Measurements from ENCODE around the gene GXYLT2. TPM values are rescaled to one million over a fixed set of nuclear protein-coding genes. Genes with fewer than 3 reads are reported as not detected.

GXYLT2 gene
- total and polyA plus RNA-seq, 4 experiments from 2014 or later: not detected

- no peaks in the 10 kb centered on the region for H3K9me3 Mint-ChIP-seq
- H3K36me3 ChIP-seq (ENCODE audit: insufficient read depth, low read length): no peaks in the 10 kb centered on the region
- H3K27ac ChIP-seq (ENCODE audit: low read depth, low read length): no peak overlapping the region
- intact Hi-C loops (cut with micrococcal nuclease): no loop called here
- no peaks in the 10 kb centered on the region for H3K27me3 ChIP-seq (ENCODE audit: insufficient read depth, low read length)
- H3K4me3 Mint-ChIP-seq: no peak overlapping the region
- peaks cover 0 to 7% (median 0%) of the 10 kb centered on the region in 4 donors for H3K4me1 Mint-ChIP-seq
- no peaks in the 10 kb centered on the region for H3K9me3 ChIP-seq (ENCODE audit: control insufficient read depth in 1 of 2, low read length in 2 of 2)
- peaks cover 2% of the 10 kb centered on the region in 2 donors for H3K27me3 Mint-ChIP-seq
- POLR2A ChIA-PET (ENCODE audit: partially characterized antibody): no interaction called here
- H3K4me3 ChIP-seq (ENCODE audit: low read length in 2 of 2): no peak overlapping the region
- CTCF ChIA-PET (ENCODE audit: partially characterized antibody): no interaction called here
- no peak for DNase-seq
- peaks cover 12% of the 10 kb centered on the region for H3K4me1 ChIP-seq (ENCODE audit: insufficient read depth, low read length)
- no peaks in the 10 kb centered on the region for H3K36me3 Mint-ChIP-seq
- no peak overlapping the region for H3K27ac Mint-ChIP-seq
These were observed 63.4 kb downstream of the GXYLT2 start for GRCh38 chr3:72951259-72951722.

GRCh38 chr3:72953325-72953956 lies 65.6 kb downstream of the GXYLT2 start:
- H3K4me3 Mint-ChIP-seq: no peak overlapping the region
- H3K4me1 Mint-ChIP-seq: peaks cover 0 to 7% (median 0%) of the 10 kb centered on the region in 4 donors
- Histone ChIP-seq H3K4me1 (ENCODE audit: insufficient read depth, low read length) (peaks cover 12% of the 10 kb centered on the region), H3K27ac (ENCODE audit: low read depth, low read length) (no peak overlapping the region), H3K36me3 (ENCODE audit: insufficient read depth, low read length) (no peaks in the 10 kb centered on the region), H3K9me3 (ENCODE audit: control insufficient read depth in 1 of 2, low read length in 2 of 2) (no peaks in the 10 kb centered on the region), H3K27me3 (ENCODE audit: insufficient read depth, low read length) (no peaks in the 10 kb centered on the region), H3K4me3 (ENCODE audit: low read length in 2 of 2) (no peak overlapping the region)
- H3K9me3 Mint-ChIP-seq: no peaks in the 10 kb centered on the region
- no peak for DNase-seq
- POLR2A ChIA-PET (ENCODE audit: partially characterized antibody): no interaction called here
- intact Hi-C loops (cut with micrococcal nuclease): no loop called here
- CTCF ChIA-PET (ENCODE audit: partially characterized antibody): no interaction called here
- no peaks in the 10 kb centered on the region for H3K36me3 Mint-ChIP-seq
- peaks cover 0 to 2% of the 10 kb centered on the region in 2 donors for H3K27me3 Mint-ChIP-seq
- H3K27ac Mint-ChIP-seq: no peak overlapping the region

DNA sequence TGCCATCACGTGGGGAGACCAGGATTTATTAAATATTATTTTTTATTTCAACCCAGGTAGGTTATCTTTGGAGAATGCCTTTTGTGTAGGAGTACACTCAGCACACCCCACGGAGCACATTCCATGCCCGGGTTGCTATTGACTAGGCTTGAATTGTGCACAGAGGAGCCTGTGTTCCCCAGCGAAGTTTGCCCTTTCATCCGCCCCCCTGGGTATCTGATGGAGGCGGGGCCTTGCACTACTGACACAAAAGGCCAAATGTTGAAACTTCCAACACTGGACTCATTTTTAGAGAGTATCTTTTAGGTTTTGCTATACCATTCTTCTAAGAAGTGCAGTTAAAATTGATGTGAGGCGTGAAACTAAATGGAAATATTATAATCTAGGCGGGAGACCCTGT lies 69.5 kb downstream of the GXYLT2 start:
- Mint-ChIP-seq H3K9me3 (no peaks in the 10 kb centered on the region), H3K4me3 (no peak overlapping the region), H3K36me3 (no peaks in the 10 kb centered on the region), H3K27me3 (no peaks in the 10 kb centered on the region), H3K27ac (no peak overlapping the region), H3K4me1 (peaks cover 16 to 22% (median 19%) of the 10 kb centered on the region in 4 donors)
- intact Hi-C loops (cut with micrococcal nuclease): no loop called here
- no peak for DNase-seq
- H3K27ac ChIP-seq (ENCODE audit: low read depth, low read length): no peak overlapping the region
- ChIA-PET POLR2A (ENCODE audit: partially characterized antibody) (no interaction called here), CTCF (ENCODE audit: partially characterized antibody) (no interaction called here)
- no peaks in the 10 kb centered on the region for H3K27me3 ChIP-seq (ENCODE audit: insufficient read depth, low read length)
- peaks cover 20% of the 10 kb centered on the region for H3K4me1 ChIP-seq (ENCODE audit: insufficient read depth, low read length)
- H3K9me3 ChIP-seq (ENCODE audit: control insufficient read depth in 1 of 2, low read length in 2 of 2): no peaks in the 10 kb centered on the region
- no peaks in the 10 kb centered on the region for H3K36me3 ChIP-seq (ENCODE audit: insufficient read depth, low read length)
- no peak overlapping the region for H3K4me3 ChIP-seq (ENCODE audit: low read length in 2 of 2)

DNA sequence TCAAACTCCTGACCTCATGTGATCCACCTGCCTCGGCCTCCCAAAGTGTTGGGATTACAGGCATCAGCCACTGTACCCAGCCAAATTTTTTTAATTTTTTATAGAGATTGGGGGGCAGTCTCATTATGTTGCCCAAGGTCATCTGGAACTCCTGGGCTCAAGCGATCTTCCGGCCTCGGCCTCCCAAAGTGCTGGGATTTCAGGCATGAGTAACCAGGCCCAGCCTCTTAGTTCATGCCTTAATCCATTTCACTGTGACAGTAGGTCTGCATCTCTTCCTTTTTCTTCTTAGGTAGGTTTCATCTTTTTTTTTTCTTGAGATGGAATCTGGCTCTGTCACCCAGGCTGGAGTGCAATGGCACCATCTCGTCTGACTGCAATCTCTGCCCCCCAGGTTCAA lies 71.5 kb downstream of the GXYLT2 start:
- Mint-ChIP-seq H3K27ac (peak overlapping the region in 1 of 7 donors; percentile 43), H3K27me3 (no peaks in the 10 kb centered on the region), H3K9me3 (no peaks in the 10 kb centered on the region), H3K36me3 (no peaks in the 10 kb centered on the region), H3K4me3 (no peak overlapping the region), H3K4me1 (peaks cover 18 to 26% (median 22%) of the 10 kb centered on the region in 4 donors)
- intact Hi-C loops (cut with micrococcal nuclease): no loop called here
- peaks cover 20% of the 10 kb centered on the region for H3K4me1 ChIP-seq (ENCODE audit: insufficient read depth, low read length)
- ChIA-PET POLR2A (ENCODE audit: partially characterized antibody) (no interaction called here), CTCF (ENCODE audit: partially characterized antibody) (no interaction called here)
- no peaks in the 10 kb centered on the region for H3K9me3 ChIP-seq (ENCODE audit: control insufficient read depth in 1 of 2, low read length in 2 of 2)
- no peaks in the 10 kb centered on the region for H3K27me3 ChIP-seq (ENCODE audit: insufficient read depth, low read length)
- no peak overlapping the region for H3K27ac ChIP-seq (ENCODE audit: low read depth, low read length)
- no peak overlapping the region for H3K4me3 ChIP-seq (ENCODE audit: low read length in 2 of 2)
- no peaks in the 10 kb centered on the region for H3K36me3 ChIP-seq (ENCODE audit: insufficient read depth, low read length)
- no peak for DNase-seq

- no peaks in the 10 kb centered on the region for H3K27me3 ChIP-seq (ENCODE audit: insufficient read depth, low read length)
- no peaks in the 10 kb centered on the region for H3K9me3 ChIP-seq (ENCODE audit: control insufficient read depth in 1 of 2, low read length in 2 of 2)
- H3K9me3 Mint-ChIP-seq: no peaks in the 10 kb centered on the region
- intact Hi-C loops (cut with micrococcal nuclease): no loop called here
- H3K27ac Mint-ChIP-seq: peak overlapping the region in 6 of 7 donors; percentile 31 to 94 (median 74)
- peak in 2 of 5 donors; percentile 14 to 39 for DNase-seq
- peak overlapping the region in 4 of 8 donors; percentile 1 to 12 (median 6) for H3K4me3 Mint-ChIP-seq
- H3K27me3 Mint-ChIP-seq: no peaks in the 10 kb centered on the region
- H3K36me3 Mint-ChIP-seq: no peaks in the 10 kb centered on the region
- no peak overlapping the region for H3K27ac ChIP-seq (ENCODE audit: low read depth, low read length)
- ChIA-PET POLR2A (ENCODE audit: partially characterized antibody) (interaction anchor here (0.6 kb wide), 1 partner anchor 66 kb away, joined by 3 read pairs; no protein-coding TSS in a partner anchor), CTCF (ENCODE audit: partially characterized antibody) (interaction anchor here (1.1 kb wide), 1 partner anchor 15 kb away, joined by 3 read pairs; no protein-coding TSS in a partner anchor)
- H3K4me1 ChIP-seq (ENCODE audit: insufficient read depth, low read length): peaks cover 37% of the 10 kb centered on the region
- H3K36me3 ChIP-seq (ENCODE audit: insufficient read depth, low read length): no peaks in the 10 kb centered on the region
- H3K4me1 Mint-ChIP-seq: peaks cover 33 to 43% (median 38%) of the 10 kb centered on the region in 4 donors
- no peak overlapping the region for H3K4me3 ChIP-seq (ENCODE audit: low read length in 2 of 2)
These were observed 73.1 kb downstream of the GXYLT2 start for GRCh38 chr3:72960812-72961518.

GRCh38 chr3:72961752-72962151 lies 73.9 kb downstream of the GXYLT2 start:
- Histone ChIP-seq H3K9me3 (ENCODE audit: control insufficient read depth in 1 of 2, low read length in 2 of 2) (no peaks in the 10 kb centered on the region), H3K4me1 (ENCODE audit: insufficient read depth, low read length) (peaks cover 44% of the 10 kb centered on the region), H3K36me3 (ENCODE audit: insufficient read depth, low read length) (no peaks in the 10 kb centered on the region), H3K4me3 (ENCODE audit: low read length in 2 of 2) (no peak overlapping the region), H3K27ac (ENCODE audit: low read depth, low read length) (no peak overlapping the region), H3K27me3 (ENCODE audit: insufficient read depth, low read length) (no peaks in the 10 kb centered on the region)
- CTCF ChIA-PET (ENCODE audit: partially characterized antibody): interaction anchor here (1.1 kb wide), 1 partner anchor 14 kb away, joined by 3 read pairs; no protein-coding TSS in a partner anchor
- POLR2A ChIA-PET (ENCODE audit: partially characterized antibody): interaction anchor here (0.6 kb wide), 1 partner anchor 66 kb away, joined by 3 read pairs; no protein-coding TSS in a partner anchor
- Mint-ChIP-seq H3K4me1 (peaks cover 34 to 51% (median 41%) of the 10 kb centered on the region in 4 donors), H3K27ac (peak overlapping the region in 5 of 7 donors; percentile 2 to 84 (median 13)), H3K4me3 (peak overlapping the region in 3 of 8 donors; percentile 1 to 47 (median 5)), H3K9me3 (no peaks in the 10 kb centered on the region), H3K27me3 (no peaks in the 10 kb centered on the region), H3K36me3 (no peaks in the 10 kb centered on the region)
- intact Hi-C loops (cut with micrococcal nuclease): no loop called here
- DNase-seq: no peak

DNA sequence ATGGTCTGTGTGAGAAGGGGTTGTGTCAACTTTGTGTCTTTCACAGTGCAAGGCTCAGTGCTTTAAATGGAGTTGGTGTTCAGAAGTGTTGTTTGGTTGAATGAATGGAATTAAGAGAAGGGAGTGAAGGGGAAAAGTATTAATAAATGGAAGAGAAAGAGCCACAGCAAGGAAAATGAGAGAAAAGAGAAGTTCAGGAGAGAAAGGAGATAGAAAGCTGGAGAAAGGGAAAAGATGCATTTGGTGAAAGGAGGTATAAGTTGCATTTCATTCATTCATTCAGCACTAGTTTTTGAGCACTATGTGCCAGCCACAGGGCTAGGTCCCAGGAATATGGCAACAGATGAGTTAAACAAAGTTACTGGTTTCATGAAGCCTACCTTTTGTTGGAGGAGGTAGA lies 74.5 kb downstream of the GXYLT2 start:
- no peak overlapping the region for H3K27ac ChIP-seq (ENCODE audit: low read depth, low read length)
- intact Hi-C loops (cut with micrococcal nuclease): no loop called here
- ChIA-PET CTCF (ENCODE audit: partially characterized antibody) (no interaction called here), POLR2A (ENCODE audit: partially characterized antibody) (no interaction called here)
- Mint-ChIP-seq H3K27ac (peak overlapping the region in 4 of 7 donors; percentile 3 to 84 (median 32)), H3K4me3 (peak overlapping the region in 1 of 8 donors; percentile 11), H3K4me1 (peaks cover 35 to 55% (median 41%) of the 10 kb centered on the region in 4 donors), H3K27me3 (no peaks in the 10 kb centered on the region), H3K9me3 (no peaks in the 10 kb centered on the region), H3K36me3 (no peaks in the 10 kb centered on the region)
- H3K27me3 ChIP-seq (ENCODE audit: insufficient read depth, low read length): no peaks in the 10 kb centered on the region
- no peak for DNase-seq
- H3K4me3 ChIP-seq (ENCODE audit: low read length in 2 of 2): no peak overlapping the region
- H3K4me1 ChIP-seq (ENCODE audit: insufficient read depth, low read length): peaks cover 44% of the 10 kb centered on the region
- no peaks in the 10 kb centered on the region for H3K36me3 ChIP-seq (ENCODE audit: insufficient read depth, low read length)
- H3K9me3 ChIP-seq (ENCODE audit: control insufficient read depth in 1 of 2, low read length in 2 of 2): no peaks in the 10 kb centered on the region

Measured in CD4-positive, alpha-beta memory T cell (primary cell).